NCI-H1694 (cell line): ENCODE measurements around the gene RSL1D1.
"Not testable (repeated sequence)": the region's sequence is repeated elsewhere in the genome, so short reads cannot be mapped to it uniquely, and the experiment has no call there.

Experiments
- DNase-seq: peaks from one replicate; lab custom pipeline; 2025; lab: John Stamatoyannopoulos, UW

Gene RSL1D1

GRCh38 chr16:11843861-11844260, 7.5 kb downstream of the RSL1D1 start:
- DNase-seq, result no peak

GRCh38 chr16:11843206-11843605, 8.1 kb downstream of the RSL1D1 start:
- no peak for DNase-seq

- no peak for DNase-seq
Observed at GRCh38 chr16:11841026-11841425, 10.3 kb downstream of the RSL1D1 start.

GRCh38 chr16:11836650-11837244, 14.6 kb downstream of the RSL1D1 start:
- no peak for DNase-seq

- DNase-seq, result no peak
Observed at GRCh38 chr16:11835891-11836649, 15.3 kb downstream of the RSL1D1 start.

GRCh38 chr16:11835309-11835708, 16.0 kb downstream of the RSL1D1 start:
- DNase-seq, result no peak

- DNase-seq, result no peak
Observed at GRCh38 chr16:11833951-11834695, 17.2 kb downstream of the RSL1D1 start.

- no peak for DNase-seq
Observed at GRCh38 chr16:11828696-11829095, 22.6 kb downstream of the RSL1D1 start.

- not testable (repeated sequence) for DNase-seq
Observed at GRCh38 chr16:11825520-11826165, 25.7 kb downstream of the RSL1D1 start.

GRCh38 chr16:11824362-11824761, 27.0 kb downstream of the RSL1D1 start:
- no peak for DNase-seq

- not testable (repeated sequence) for DNase-seq
Observed at GRCh38 chr16:11823645-11824044, 27.7 kb downstream of the RSL1D1 start.

GRCh38 chr16:11819798-11820197, 31.5 kb downstream of the RSL1D1 start:
- DNase-seq, result no peak

GRCh38 chr16:11818970-11819369, 32.4 kb downstream of the RSL1D1 start:
- not testable (repeated sequence) for DNase-seq

GRCh38 chr16:11816123-11816522, 35.2 kb downstream of the RSL1D1 start:
- DNase-seq, result no peak

GRCh38 chr16:11814800-11815199, 36.5 kb downstream of the RSL1D1 start:
- not testable (repeated sequence) for DNase-seq

GRCh38 chr16:11806721-11807120, 44.6 kb downstream of the RSL1D1 start:
- DNase-seq, result no peak

GRCh38 chr16:11805556-11805955, 45.8 kb downstream of the RSL1D1 start:
- no peak for DNase-seq

- DNase-seq, result no peak
Observed at GRCh38 chr16:11801481-11802021, 49.8 kb downstream of the RSL1D1 start.

GRCh38 chr16:11800382-11800718, 51.0 kb downstream of the RSL1D1 start:
- DNase-seq, result no peak

GRCh38 chr16:11799509-11800381, 51.6 kb downstream of the RSL1D1 start:
- no peak for DNase-seq

- DNase-seq, result no peak
Observed at GRCh38 chr16:11799017-11799381, 52.3 kb downstream of the RSL1D1 start.

- no peak for DNase-seq
Observed at GRCh38 chr16:11797957-11798299, 53.4 kb downstream of the RSL1D1 start.
